Adipocyte (in vitro differentiated cells): Measurements from ENCODE around the gene DHCR24.

Experiments used
- DNase-seq: peaks from one replicate; pipeline ENCODE4 v3.0.0-alpha.2; 2015; ENCODE audit warnings: low read depth
- H3K27me3 ChIP-seq: replicated peaks from 2 replicates; pipeline ENCODE4 v1.7.0; 2013; ENCODE audit warnings: mild to moderate bottlenecking, low read length, moderate library complexity; ENCODE audit not compliant: control insufficient read depth, insufficient read depth
- H3K36me3 ChIP-seq: 2 replicates; pipeline ENCODE4 v1.7.0; 2013; ENCODE audit warnings: low read length, mild to moderate bottlenecking, moderate library complexity; ENCODE audit not compliant: control insufficient read depth, insufficient read depth, severe bottlenecking
- H3K4me1 ChIP-seq: 2 replicates; pipeline ENCODE4 v1.7.0; 2013; ENCODE audit warnings: mild to moderate bottlenecking, low read length, moderate library complexity; ENCODE audit not compliant: control insufficient read depth, insufficient read depth
- H3K4me3 ChIP-seq: 2 replicates; pipeline ENCODE4 v1.7.0; 2013; ENCODE audit warnings: mild to moderate bottlenecking, low read length, moderate library complexity
- H3K9ac ChIP-seq: 2 replicates; pipeline ENCODE4 v1.7.0; 2013; ENCODE audit warnings: mild to moderate bottlenecking, low read length, moderate library complexity
- H3K9me3 ChIP-seq: 2 replicates; pipeline ENCODE4 v1.7.0; 2013; ENCODE audit warnings: mild to moderate bottlenecking, low read length, moderate library complexity; ENCODE audit not compliant: control insufficient read depth

DHCR24 gene

GRCh38 chr1:54819733-54820132 is 67.3 kb downstream of the DHCR24 start:
- H3K36me3 ChIP-seq, result no peaks in the 10 kb centered on the region
- no peaks in the 10 kb centered on the region for H3K27me3 ChIP-seq
- H3K4me1 ChIP-seq, result no peaks in the 10 kb centered on the region
- no peak overlapping the region for H3K4me3 ChIP-seq
- H3K9me3 ChIP-seq, result peaks cover 24% of the 10 kb centered on the region
- no peak for DNase-seq
- H3K9ac ChIP-seq, result no peak overlapping the region

- H3K9ac ChIP-seq, result no peak overlapping the region
Measured at GRCh38 chr1:54819195-54819536, 67.8 kb downstream of the DHCR24 start.

GRCh38 chr1:54818461-54819194 is 68.4 kb downstream of the DHCR24 start:
- no peaks in the 10 kb centered on the region for H3K4me1 ChIP-seq
- no peak overlapping the region for H3K9ac ChIP-seq
- H3K27me3 ChIP-seq, result peaks cover 7% of the 10 kb centered on the region
- no peaks in the 10 kb centered on the region for H3K36me3 ChIP-seq
- H3K4me3 ChIP-seq, result no peak overlapping the region
- peaks cover 13% of the 10 kb centered on the region for H3K9me3 ChIP-seq
- DNase-seq, result peak; percentile 20

More at GRCh38 chr1:54819195-54819536, 67.8 kb downstream of the DHCR24 start:
- Histone ChIP-seq H3K4me1 (no peaks in the 10 kb centered on the region), H3K27me3 (peaks cover 3% of the 10 kb centered on the region), H3K4me3 (no peak overlapping the region), H3K36me3 (no peaks in the 10 kb centered on the region), H3K9me3 (peaks cover 19% of the 10 kb centered on the region)
- DNase-seq, result no peak

- Histone ChIP-seq H3K9ac (no peak overlapping the region), H3K36me3 (no peaks in the 10 kb centered on the region), H3K27me3 (peaks cover 7% of the 10 kb centered on the region), H3K4me1 (no peaks in the 10 kb centered on the region), H3K9me3 (no peaks in the 10 kb centered on the region), H3K4me3 (no peak overlapping the region)
- no peak for DNase-seq
Measured at GRCh38 chr1:54816951-54817350, 70.0 kb downstream of the DHCR24 start.

GRCh38 chr1:54816130-54816529 is 70.9 kb downstream of the DHCR24 start:
- Histone ChIP-seq H3K9me3 (no peaks in the 10 kb centered on the region), H3K36me3 (no peaks in the 10 kb centered on the region), H3K4me3 (no peak overlapping the region), H3K27me3 (peaks cover 7% of the 10 kb centered on the region), H3K9ac (no peak overlapping the region), H3K4me1 (no peaks in the 10 kb centered on the region)
- DNase-seq, result no peak

- no peak overlapping the region for H3K4me3 ChIP-seq
- DNase-seq, result no peak
- H3K36me3 ChIP-seq, result no peaks in the 10 kb centered on the region
- H3K27me3 ChIP-seq, result peaks cover 7% of the 10 kb centered on the region
- H3K4me1 ChIP-seq, result no peaks in the 10 kb centered on the region
- H3K9ac ChIP-seq, result no peak overlapping the region
- H3K9me3 ChIP-seq, result no peaks in the 10 kb centered on the region
Measured at GRCh38 chr1:54815086-54815876, 71.7 kb downstream of the DHCR24 start.

- Histone ChIP-seq H3K27me3 (peaks cover 7% of the 10 kb centered on the region), H3K4me3 (no peak overlapping the region), H3K9ac (no peak overlapping the region), H3K4me1 (no peaks in the 10 kb centered on the region), H3K9me3 (no peaks in the 10 kb centered on the region), H3K36me3 (no peaks in the 10 kb centered on the region)
- DNase-seq, result no peak
Measured at GRCh38 chr1:54814571-54814970, 72.4 kb downstream of the DHCR24 start.

GRCh38 chr1:54814126-54814498 is 72.9 kb downstream of the DHCR24 start:
- Histone ChIP-seq H3K9me3 (no peaks in the 10 kb centered on the region), H3K4me3 (no peak overlapping the region)
- DNase-seq, result no peak

GRCh38 chr1:54813485-54814125 is 73.4 kb downstream of the DHCR24 start:
- Histone ChIP-seq H3K36me3 (no peaks in the 10 kb centered on the region), H3K27me3 (peaks cover 7% of the 10 kb centered on the region), H3K9me3 (no peaks in the 10 kb centered on the region), H3K4me1 (no peaks in the 10 kb centered on the region), H3K4me3 (no peak overlapping the region), H3K9ac (no peak overlapping the region)
- no peak for DNase-seq

More at GRCh38 chr1:54814126-54814498, 72.9 kb downstream of the DHCR24 start:
- H3K36me3 ChIP-seq, result no peaks in the 10 kb centered on the region
- peaks cover 7% of the 10 kb centered on the region for H3K27me3 ChIP-seq
- H3K9ac ChIP-seq, result no peak overlapping the region
- H3K4me1 ChIP-seq, result no peaks in the 10 kb centered on the region

- Histone ChIP-seq H3K9ac (no peak overlapping the region), H3K36me3 (no peaks in the 10 kb centered on the region), H3K4me1 (no peaks in the 10 kb centered on the region), H3K27me3 (peaks cover 7% of the 10 kb centered on the region), H3K4me3 (no peak overlapping the region), H3K9me3 (no peaks in the 10 kb centered on the region)
- DNase-seq, result no peak
Measured at GRCh38 chr1:54812801-54813484, 74.1 kb downstream of the DHCR24 start.
